ENCODE data around the gene LGALSL.

LGALSL gene

GRCh38 chr2:64474121-64474571 lies 20.2 kb downstream of the LGALSL start:
- DNase-seq: no peak

- DNase-seq: no peak
Measured at GRCh38 chr2:64474636-64475035, 20.7 kb downstream of the LGALSL start.

- DNase-seq: no peak
Measured at GRCh38 chr2:64477037-64477436, 23.1 kb downstream of the LGALSL start.

- no peak for DNase-seq
Measured at GRCh38 chr2:64477979-64478378, 24.0 kb downstream of the LGALSL start.

- no peak for DNase-seq
Measured at GRCh38 chr2:64478502-64479230, 24.7 kb downstream of the LGALSL start.

- no peak for DNase-seq
Measured at GRCh38 chr2:64479259-64480117, 25.5 kb downstream of the LGALSL start.

- DNase-seq: no peak
Measured at GRCh38 chr2:64481665-64482064, 27.7 kb downstream of the LGALSL start.

- no peak for DNase-seq
Measured at GRCh38 chr2:64482243-64482642, 28.3 kb downstream of the LGALSL start.

- no peak for DNase-seq
Measured at GRCh38 chr2:64482765-64483504, 29.0 kb downstream of the LGALSL start.

- no peak for DNase-seq
Measured at GRCh38 chr2:64485331-64485730, 31.4 kb downstream of the LGALSL start.

- DNase-seq: no peak
Measured at GRCh38 chr2:64485961-64486360, 32.0 kb downstream of the LGALSL start.

GRCh38 chr2:64487256-64488049 lies 33.5 kb downstream of the LGALSL start:
- no peak for DNase-seq

- DNase-seq: peak; percentile 82
Measured at GRCh38 chr2:64488050-64488974, 34.4 kb downstream of the LGALSL start.

- DNase-seq: no peak
Measured at GRCh38 chr2:64489081-64489751, 35.3 kb downstream of the LGALSL start.

- no peak for DNase-seq
Measured at GRCh38 chr2:64491426-64491825, 37.5 kb downstream of the LGALSL start.

- DNase-seq: no peak
Measured at GRCh38 chr2:64492272-64492671, 38.3 kb downstream of the LGALSL start.

- no peak for DNase-seq
Measured at GRCh38 chr2:64492821-64493220, 38.9 kb downstream of the LGALSL start.

- no peak for DNase-seq
Measured at GRCh38 chr2:64493788-64494187, 39.8 kb downstream of the LGALSL start.

GRCh38 chr2:64498438-64498837 lies 44.5 kb downstream of the LGALSL start:
- no peak for DNase-seq

GRCh38 chr2:64500549-64500948 lies 46.6 kb downstream of the LGALSL start:
- DNase-seq: no peak

- DNase-seq: no peak
Measured at GRCh38 chr2:64501946-64502345, 48.0 kb downstream of the LGALSL start.
